Sigmoid colon (tissue), 4 donors: ENCODE results near the gene PNPLA6.

Source experiments
- EP300 ChIP-seq, 4 donors: sonication (generic); formaldehyde crosslinking; IDR thresholded peaks; one replicate each; pipeline ENCODE4 v1.6.1; 2017; ENCODE audit warnings: antibody characterized with exemption in 4 of 4
- POLR2A ChIP-seq, 2 donors: fragments of 450-650 bp; IDR thresholded peaks; one replicate each; pipeline ENCODE4 v1.6.1; 2016; ENCODE audit warnings: antibody characterized with exemption in 2 of 2, mild to moderate bottlenecking in 2 of 2, moderate library complexity in 2 of 2
- POLR2AphosphoS5 ChIP-seq, 4 donors: sonication (generic); formaldehyde crosslinking; IDR thresholded peaks; one replicate each; pipeline ENCODE4 v1.6.1; 2017; ENCODE audit warnings: antibody characterized with exemption in 4 of 4
- TF ChIP-seq, protein P1 (sequence below), 4 experiments: fragments of 450-650 bp in 3 of 4; fragments of 200-600 bp in 1 of 4; IDR thresholded peaks; one replicate each; pipeline ENCODE4 v1.5.1; 2016 to 2019; ENCODE audit warnings: antibody characterized with exemption in 4 of 4, mild to moderate bottlenecking in 3 of 4, moderate library complexity in 2 of 4

DNA sequence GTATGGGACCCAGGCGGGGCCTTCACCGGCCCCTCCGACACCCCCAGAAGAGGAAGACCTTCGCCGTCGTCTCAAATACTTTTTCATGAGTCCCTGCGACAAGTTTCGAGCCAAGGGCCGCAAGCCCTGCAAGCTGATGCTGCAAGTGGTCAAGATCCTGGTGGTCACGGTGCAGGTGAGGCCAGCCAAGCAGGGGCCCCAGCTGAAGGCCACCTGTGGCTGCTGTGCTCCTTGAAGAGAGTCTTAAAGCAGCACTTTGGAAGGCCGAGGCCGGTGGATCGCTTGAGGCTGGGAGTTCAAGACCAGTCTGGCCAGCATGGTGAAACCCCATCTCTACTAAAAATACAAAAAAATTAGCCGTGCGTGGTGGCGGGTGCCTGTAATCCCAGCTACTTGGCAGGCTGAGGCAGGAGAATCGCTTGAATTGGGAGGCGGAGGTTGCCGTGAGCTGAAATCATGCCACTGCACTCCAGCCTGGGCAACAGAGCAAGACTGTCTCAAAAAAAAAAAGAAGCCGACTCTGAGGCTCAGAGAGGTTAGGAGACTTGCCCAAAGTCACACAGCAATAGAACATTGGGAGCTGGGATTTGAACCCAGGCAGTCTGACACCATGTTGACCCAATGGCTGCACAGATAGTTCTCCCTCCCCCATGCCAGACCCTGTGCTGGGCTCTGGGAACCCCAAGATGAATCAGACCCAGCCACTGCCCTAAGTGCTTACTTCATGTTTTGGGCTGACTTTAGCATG is 10.4 kb upstream of the PNPLA6 start:
- TF ChIP-seq POLR2A (IDR thresholded peaks at IDR 0.05), result no peak
- TF ChIP-seq, protein P1, sequence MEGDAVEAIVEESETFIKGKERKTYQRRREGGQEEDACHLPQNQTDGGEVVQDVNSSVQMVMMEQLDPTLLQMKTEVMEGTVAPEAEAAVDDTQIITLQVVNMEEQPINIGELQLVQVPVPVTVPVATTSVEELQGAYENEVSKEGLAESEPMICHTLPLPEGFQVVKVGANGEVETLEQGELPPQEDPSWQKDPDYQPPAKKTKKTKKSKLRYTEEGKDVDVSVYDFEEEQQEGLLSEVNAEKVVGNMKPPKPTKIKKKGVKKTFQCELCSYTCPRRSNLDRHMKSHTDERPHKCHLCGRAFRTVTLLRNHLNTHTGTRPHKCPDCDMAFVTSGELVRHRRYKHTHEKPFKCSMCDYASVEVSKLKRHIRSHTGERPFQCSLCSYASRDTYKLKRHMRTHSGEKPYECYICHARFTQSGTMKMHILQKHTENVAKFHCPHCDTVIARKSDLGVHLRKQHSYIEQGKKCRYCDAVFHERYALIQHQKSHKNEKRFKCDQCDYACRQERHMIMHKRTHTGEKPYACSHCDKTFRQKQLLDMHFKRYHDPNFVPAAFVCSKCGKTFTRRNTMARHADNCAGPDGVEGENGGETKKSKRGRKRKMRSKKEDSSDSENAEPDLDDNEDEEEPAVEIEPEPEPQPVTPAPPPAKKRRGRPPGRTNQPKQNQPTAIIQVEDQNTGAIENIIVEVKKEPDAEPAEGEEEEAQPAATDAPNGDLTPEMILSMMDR (IDR thresholded peaks at IDR 0.05), result no peak
- no peak for TF ChIP-seq EP300 (IDR thresholded peaks at IDR 0.05)
- no peak for TF ChIP-seq POLR2AphosphoS5 (IDR thresholded peaks at IDR 0.05)
